ENCODE results near the gene ASPG.

Gene ASPG

DNA sequence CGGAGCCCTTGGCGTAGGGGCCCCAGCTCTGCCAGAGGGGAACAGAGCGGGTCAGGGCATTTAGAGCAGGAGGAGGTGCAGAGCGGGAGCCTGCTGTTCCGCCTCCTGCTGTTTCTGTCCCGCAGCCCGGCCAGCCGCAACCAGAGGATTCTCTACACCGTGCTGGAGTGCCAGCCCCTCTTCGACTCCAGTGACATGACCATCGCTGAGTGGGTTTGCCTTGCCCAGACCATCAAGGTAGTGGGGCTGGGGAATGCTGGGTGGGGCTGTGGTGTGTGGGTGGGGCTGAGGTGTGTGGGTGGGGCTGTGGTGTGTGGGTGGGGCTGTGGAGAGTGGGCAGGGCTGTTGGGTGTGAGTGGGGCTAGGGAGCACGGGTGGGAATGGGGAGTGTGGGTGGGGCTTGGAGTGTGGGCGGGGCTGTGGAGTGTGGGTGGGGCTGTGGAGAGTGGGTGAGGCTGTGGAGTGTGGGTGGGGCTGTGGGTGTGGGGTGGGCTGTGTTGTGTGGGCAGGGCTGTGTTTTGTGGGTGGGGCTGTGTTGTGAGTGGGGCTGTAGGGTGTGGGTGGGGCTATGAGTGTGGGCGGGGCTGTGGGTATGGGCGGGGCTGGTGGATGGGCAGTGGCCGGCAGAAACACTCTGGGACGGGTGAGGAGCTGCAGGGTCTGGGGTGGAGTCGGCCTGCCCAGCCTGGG lies 8.0 kb downstream of the ASPG start:
- H3K4me3 ChIP-seq (ENCODE audit: low read depth, low read length): no peak overlapping the region

DNA sequence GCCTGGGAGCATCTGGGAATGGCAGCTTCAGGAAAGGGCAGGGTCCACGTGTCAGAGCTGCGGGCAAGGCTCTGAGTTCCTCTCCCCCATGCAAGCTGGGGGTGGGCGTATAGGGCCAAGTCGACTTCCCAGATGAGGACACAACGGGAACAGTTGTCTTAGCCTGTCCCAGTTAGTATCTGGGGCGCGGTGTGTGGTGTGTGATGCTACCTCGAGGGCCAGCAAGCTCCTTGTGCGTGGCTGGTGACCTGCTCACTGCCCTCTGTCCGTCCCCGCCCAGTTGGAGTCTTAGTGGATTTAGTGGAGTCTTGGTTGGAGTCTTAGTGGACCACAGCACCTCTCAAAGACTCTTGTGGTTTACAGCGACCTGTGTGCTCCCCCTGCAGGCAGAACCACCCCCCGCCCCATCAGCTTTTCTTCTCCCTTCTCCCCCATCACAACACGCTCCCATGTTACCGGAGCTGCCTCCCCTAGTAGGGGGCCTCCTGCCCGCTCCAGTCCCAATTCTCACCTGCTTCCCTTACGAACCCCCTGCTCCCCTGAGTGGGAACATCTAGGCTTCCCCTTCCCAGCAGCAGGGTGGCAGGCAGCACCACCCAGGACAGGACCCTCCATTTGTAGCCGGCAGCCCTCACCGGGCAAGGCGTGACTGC lies 8.7 kb downstream of the ASPG start:
- no peak overlapping the region for H3K4me3 ChIP-seq (ENCODE audit: low read depth, low read length)

DNA sequence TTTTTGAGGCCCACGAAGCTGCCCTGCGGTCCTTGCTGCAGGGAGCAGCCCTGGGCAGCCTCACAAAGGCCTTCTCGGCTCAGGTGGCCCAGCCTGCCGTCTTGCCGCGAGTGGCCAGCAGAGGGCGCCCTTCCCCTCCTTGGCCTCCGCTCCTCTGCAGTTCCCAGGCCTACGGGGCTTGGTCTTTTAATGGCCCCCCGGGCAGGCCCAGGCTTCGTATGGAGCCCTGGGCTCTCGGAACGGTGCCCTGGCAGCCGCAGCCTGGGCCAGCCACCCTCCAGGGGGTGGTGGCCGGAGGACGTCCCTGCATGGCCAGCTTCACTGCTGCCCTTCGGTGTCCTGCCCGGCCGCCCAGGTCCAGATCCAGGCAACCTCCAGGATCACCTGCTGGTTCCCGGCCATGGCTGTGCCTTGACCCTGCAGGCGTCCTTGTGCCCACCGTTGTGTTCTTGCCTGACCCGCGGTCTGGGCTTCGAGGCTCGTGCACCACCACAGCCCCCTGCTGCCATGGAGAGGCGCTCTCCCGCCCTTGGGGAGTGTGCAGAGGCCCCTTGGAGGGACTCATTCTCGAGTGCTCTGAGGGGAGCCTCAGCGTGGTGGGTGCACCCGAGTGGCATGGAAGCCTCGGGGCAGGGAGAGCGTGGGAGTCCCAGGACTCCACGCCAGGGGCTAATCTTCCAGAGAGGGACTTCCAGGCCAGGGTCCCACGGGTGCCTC lies 9.4 kb downstream of the ASPG start:
- no peak overlapping the region for H3K4me3 ChIP-seq (ENCODE audit: low read depth, low read length)

DNA sequence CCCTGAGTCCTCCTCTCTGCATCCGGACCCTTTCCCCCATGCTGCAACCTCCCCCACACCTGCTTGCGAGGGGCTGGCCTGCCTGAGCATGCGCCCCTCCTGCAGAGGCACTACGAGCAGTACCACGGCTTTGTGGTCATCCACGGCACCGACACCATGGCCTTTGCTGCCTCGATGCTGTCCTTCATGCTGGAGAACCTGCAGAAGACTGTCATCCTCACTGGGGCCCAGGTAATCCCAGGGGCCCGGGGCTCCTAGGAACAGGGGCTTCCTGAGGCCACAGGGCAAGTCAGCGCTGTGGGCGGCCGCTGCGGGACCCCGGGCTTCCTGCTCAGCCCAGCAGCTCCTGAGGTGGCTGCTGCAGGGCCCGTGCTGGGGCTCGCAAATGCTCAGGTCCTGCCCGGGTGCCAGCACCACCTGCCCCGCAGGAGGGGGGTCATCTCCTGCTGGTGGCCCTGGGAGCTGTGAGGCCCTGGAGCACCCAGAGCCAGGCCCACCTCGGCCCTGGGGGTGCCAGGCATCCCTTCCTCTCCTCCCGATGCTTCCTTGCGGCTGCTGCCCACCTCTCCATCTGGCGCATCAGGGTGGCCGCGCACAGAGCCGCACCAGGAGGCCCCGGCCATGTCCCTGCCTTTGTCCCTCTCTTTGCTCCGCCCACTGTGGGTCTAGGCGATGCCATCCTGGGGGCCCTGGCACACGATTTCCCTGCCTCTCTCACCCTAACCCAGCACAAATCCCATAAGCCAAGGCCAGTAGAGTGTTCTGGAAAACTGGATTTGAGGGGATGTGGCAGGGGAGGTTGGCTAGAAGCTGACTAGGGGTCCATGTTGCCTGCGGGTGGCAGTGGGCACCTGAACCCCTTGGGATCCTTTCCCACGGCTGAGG lies 10.2 kb downstream of the ASPG start:
- no peak overlapping the region for H3K4me3 ChIP-seq (ENCODE audit: low read depth, low read length)

DNA sequence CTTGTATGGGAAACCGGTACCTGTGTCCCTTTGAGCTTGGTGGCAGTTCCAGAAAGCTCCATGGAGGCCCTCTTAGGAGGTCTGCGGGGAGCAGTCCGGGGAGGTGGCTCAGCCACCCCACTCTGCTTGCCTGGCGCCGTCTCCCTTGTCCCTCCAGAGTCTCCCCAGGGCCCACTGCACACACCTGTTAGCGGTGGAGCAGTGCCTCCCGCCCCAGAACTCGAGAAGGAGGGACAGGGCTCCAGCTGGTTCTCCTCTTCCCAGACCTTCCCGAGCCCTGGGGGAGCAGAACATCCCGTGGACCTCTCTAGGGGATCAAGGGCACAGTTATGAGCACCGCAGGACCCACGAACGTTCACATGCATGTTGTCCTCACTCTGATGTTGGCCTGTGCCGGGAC lies 10.8 kb downstream of the ASPG start:
- no peak overlapping the region for H3K4me3 ChIP-seq (ENCODE audit: low read depth, low read length)

DNA sequence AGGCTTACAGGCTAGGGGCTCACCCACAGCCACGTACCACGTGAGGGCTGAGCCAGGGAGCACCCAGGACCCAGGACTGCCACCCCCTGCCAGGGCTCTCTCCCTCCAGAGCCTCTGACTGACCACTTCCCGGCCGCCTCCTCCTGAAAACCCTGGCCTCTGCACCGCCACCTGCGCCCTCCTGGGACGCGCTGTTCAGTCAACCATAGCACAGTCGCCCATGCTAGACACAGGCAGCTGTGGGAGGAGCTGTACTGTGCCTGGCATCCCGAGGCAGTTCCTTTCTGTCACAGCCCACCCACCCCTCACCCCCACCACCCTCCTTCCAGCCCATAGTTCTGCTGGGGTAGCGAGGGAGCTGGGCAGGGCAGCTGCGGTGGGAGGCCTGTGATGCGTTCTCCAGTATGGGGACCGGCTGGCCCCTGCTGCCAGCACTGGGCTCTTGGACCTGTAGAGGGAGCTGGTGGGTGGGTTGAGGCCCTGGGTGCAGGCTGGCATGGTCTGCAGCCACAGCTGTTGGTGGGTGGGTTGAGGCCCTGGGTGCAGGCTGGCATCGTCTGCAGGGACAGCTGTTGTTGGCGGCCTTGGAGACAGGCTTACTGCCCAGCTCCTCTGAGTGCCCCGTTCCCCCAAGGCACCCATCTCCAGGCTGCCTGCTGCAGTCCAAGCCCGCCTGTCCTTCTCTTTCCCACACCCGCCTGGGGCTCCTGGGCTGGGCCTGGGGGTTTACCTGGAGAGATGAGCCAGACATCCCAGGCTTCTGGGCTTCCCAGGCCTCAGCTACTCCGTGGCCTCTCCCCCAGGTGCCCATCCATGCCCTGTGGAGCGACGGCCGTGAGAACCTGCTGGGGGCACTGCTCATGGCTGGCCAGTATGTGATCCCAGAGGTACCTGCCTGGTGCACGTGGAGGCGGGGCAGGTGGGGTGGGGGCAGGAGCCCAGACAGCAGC lies 11.5 kb downstream of the ASPG start:
- H3K4me3 ChIP-seq (ENCODE audit: low read depth, low read length): no peak overlapping the region

DNA sequence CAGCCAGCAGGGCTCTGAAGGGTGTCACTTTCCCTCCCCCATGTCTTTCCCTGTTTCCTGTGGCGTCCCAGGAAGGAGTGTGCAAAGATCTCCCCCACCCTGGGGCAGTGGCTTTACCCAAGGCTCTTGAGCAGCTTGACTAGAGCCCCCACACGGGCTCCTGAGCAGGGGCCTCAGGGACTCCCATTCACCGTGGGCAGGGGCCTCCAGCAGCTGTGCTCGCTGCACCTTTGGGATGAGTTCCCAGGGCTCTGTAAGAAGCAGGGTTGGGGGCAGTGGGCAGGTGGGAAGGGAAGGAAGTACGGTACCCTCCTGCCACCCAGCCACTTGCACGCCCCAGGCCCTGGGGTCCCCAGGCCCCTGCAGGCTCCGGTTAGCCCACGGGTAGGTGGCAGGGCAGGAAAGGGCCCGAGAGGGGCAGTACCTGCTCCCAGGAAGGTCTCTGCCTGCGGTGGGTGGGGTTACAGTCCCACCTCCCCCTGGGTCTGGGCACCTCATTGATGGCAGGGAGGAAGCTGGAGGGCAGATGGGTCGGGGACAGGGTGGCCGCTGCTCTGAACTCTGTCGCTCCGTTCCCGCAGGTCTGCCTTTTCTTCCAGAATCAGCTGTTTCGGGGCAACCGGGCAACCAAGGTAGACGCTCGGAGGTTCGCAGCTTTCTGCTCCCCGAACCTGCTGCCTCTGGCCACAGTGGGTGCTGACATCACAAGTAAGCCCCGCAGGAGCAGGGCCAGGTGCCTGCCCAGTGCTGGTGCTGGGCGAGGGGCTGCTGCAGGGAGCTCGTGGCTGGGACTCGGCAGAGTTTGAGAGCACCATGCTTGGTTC lies 13.0 kb downstream of the ASPG start:
- H3K4me3 ChIP-seq (ENCODE audit: low read depth, low read length): no peak overlapping the region

DNA sequence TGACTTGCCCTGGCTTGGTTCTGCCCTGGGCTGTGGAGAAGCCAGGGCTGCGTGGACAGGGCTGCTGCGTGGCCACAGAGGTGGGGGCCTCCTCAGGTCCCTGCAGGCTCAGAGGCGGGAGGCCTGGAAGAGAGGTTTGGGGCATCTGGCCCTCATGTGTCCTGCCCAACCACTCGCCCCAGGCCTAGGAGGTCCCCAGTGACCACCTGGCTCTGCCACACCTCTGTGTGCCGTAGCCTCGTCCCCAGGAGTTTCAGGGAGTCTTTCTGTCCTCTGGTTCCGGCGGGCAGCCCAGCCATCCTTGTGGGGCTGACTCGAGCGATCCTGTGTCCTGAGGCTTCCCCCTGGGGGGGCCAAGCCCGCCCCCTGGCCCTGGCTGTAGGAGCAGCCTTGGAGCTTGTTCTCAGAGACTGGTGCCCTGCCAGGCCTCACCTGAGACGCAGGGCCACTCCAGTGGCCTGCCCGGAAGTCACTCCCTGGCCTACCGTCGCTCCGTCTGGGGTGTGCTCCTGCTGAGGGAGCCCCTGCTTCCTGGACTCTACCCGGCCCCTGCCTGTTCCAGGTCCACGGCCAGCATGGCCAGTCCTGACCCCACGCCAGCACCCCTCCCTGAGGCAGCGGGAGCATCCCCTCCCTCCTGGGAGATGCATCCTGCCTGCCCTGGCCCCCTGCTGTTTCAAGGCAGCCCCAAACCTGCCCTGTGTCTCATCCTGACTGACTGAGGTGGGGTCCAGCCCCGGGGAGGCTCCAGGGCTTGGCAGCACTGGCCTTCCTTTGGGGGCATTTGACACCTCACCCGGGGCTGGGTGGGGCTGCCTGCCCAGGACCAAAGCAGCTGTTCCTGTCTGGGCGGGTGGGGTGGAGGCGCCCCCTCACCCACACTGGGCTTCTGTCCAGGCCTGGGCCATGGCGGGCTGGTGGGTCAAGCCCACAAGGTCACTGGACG lies 13.9 kb downstream of the ASPG start:
- H3K4me3 ChIP-seq (ENCODE audit: low read depth, low read length): no peak overlapping the region

DNA sequence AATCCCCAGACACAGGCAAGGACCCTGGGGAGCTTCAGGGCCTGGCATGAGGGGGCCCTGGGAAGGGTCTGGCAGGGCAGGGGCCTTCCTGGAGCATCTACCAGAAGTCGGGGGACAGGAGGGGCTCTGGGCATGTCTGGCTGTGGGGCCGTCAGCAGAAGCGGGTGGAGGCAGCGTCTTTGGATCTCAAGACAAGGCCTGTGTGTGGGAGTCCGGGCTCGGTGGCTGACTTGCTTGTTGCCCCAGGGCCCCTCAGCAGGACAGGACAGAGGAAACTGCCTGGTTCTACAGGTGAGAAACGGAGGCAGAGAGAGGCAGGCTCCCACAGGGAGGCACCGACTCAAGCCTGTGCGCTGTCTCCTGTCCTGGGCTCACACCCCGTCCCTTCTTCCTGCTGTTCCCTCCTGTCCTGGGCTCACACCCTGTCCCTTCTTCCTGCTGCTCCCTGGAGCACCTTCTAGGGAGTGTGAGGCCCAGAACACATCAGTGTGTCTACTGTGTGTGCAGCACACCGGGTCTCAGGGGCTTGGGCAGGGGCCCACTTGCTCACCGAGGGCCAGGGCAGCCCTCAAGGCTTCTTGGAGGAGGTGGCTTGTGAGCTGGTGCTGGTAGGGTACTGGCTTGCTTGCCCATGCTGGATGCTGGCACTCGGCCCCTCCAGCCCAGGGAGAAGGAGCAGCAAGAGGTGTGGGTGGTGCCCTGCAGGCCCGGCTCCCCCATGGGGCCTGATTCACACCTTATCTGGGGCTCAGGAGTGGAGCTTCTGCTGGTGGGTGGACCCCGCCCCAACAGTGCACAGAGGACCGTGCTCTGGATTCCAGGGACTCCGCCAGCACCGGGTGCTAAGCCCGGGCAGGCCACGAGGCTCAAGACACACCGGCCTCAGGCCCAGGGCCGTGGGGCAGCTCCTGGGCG lies 14.9 kb downstream of the ASPG start:
- H3K4me3 ChIP-seq (ENCODE audit: low read depth, low read length): no peak overlapping the region

DNA sequence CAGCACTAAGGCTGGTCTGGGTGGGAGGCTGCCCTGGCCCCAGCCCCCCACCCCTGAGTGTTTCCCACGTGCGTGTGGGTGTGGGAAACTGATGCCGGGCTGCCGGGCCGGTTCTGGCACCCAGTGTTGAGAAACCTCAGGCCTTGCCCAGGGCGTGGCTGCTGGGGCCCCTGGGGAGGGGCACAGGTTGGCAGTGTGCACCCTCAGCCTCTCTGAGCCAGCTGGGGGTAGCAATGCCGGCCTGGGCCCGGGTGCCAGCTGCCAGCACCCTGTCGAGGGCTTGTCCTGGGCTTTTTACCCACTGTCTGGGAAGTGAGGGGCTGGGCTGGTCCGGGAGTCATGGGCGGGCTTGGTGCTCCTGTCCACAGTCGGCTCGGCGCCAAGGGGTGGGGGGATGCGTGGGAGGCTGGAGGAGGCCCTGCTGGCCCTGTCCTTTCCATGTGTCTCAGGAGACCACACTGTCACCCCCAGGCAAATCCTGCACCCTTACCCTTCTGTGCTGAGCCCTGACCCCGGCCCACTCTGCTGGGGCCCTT lies 15.7 kb downstream of the ASPG start:
- H3K4me3 ChIP-seq (ENCODE audit: low read depth, low read length): no peak overlapping the region

DNA sequence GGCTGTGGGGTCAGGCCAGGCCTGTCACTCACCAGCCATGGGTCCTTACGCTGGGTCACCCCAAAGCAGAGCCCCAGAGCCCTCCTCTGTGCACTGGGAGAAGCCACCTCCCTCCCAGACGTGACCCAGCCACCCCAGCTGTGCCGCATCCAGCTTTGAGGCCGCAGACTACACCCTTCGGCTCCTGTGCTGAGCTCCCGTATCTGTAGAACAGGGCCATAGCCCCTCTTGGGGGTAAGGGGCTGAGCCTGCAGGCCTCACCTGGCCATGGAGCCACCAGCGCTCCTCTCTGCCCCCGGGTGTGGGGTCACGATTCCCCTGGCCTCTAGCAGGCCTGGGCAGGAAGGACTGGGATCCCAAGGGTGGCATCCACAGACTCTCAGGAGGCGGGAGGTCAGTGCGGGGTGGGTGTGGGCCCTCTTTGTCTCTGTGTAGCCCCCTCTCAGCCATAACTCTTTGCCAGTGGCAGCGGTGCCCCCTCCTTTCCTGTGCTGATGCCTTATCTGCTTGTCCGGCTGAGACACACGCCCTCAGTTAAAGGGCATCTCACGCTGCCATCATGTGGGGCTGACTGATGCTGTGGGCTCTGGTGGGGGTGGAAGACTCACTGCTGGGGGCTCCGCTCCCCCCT lies 16.3 kb downstream of the ASPG start:
- no peak overlapping the region for H3K4me3 ChIP-seq (ENCODE audit: low read depth, low read length)

DNA sequence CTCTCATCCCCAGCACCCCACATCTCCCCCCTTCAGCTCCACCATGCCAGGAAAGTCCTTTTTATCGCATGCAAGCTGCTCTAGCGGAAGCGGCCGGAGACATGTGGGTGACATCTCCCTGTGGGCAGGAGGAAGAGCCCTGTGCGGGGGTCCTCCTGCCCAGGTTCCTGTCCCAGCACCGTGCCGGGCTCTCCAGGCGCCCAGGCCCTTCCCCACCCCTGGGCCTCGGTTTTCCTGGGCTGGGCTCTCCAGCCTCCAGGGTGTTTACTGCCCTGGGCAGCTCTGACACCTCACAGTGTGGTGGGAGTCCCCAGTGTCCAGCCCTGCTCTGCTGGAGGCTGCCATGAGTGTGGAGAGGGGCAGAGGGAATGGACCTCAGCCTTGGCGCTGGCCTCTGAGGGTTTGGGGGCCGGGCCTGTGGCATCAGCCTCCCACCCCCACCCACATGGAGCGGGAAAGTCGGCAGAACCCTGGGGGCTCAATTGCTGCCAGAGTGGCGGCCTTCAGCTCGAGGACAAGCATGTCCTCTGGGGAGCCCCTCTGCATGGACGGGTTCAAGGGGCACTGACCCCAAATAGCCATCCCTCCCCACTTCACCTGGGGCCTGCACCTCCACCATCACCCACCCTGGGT lies 16.9 kb downstream of the ASPG start:
- H3K4me3 ChIP-seq (ENCODE audit: low read depth, low read length): no peak overlapping the region

DNA sequence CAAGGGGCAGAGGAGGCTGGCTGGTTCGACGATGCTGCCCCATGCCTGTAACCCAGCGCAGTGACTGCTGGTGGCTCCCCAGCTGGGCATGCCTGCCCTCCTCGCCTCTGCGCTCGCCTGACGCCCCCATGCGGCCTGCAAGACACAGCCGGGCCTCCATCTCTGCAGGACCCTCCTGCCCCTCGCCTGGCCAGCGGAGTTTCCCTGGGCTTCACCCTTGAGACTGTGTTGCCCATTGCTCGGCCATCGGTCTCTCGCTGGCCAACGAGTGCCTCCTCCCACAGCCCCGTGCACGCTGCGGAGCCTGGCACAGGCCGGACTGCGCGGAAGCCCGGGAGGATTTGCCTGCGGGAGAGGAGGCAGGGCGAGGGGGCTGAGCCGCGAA lies 17.6 kb downstream of the ASPG start:
- H3K4me3 ChIP-seq (ENCODE audit: low read depth, low read length): no peak overlapping the region

DNA sequence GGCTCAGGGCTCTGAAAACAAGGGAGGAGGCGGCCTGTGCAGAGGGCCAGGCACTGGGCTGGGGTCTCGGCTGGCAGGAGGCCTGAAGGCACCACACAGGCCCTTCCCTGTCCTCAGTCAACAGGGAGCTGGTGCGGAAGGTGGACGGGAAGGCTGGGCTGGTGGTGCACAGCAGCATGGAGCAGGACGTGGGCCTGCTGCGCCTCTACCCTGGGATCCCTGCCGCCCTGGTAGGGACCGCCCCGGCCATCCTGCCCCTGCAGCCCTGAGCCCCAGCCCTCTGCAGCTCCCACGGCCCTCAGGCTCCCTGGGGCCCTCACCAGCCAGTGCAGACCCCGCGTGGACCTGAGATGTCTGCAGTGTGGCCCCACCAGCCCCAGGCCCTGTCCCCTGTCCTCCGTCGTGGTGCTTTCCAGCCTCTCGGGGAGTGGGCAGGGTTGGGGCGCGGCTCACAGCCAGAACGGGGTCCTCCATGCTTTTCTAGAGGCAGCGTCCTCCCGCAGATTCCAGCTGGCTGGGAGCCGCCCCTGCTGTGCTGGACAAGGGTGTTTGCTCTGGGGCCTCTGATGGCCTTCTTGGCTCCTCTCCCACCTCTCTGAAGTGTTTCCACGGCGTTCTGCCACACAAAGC lies 18.1 kb downstream of the ASPG start:
- H3K4me3 ChIP-seq (ENCODE audit: low read depth, low read length): no peak overlapping the region

DNA sequence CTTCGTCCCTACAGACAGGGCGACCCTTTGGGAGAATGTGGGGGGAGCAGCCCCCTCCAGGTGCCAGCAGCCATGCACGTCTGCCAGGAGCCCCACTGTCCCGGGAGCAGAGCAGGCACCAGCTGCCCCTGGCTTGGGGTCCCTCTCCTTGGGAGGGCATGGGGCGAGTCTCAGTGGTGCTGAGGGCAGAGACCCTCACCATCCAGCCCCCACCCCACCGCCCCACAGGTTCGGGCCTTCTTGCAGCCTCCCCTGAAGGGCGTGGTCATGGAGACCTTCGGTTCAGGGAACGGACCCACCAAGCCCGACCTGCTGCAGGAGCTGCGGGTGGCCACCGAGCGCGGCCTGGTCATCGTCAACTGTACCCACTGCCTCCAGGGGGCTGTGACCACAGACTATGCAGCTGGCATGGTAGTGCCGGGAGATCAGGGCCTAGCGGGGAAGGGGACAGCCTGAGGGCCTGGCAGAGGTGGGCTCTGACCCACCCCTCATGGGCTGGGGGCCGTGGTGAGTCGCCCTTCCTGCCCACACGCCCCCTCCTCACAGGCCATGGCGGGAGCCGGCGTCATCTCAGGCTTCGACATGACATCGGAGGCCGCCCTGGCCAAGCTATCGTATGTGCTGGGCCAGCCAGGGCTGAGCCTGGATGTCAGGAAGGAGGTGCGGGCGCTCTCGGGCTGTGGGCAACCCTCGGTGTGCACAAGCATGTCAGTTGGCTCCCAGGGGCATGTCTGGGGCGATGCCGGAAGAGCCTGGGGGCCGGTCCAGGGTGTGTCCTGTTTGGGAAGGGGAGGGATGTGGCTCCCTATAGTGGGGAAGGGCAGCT lies 18.8 kb downstream of the ASPG start:
- no peak overlapping the region for H3K4me3 ChIP-seq (ENCODE audit: low read depth, low read length)
